Muscle of back (tissue), 11 donors: ENCODE measurements around the gene TTC38. TPM values are rescaled to one million over a fixed set of nuclear protein-coding genes. Genes with fewer than 3 reads are reported as not detected.

ENCODE experiments used
- DNase-seq, 3 donors: peaks; one replicate each; pipeline versions ENCODE4 v3.0.0 to v3.0.0-alpha.2; 2013
- polyA plus RNA-seq, 10 donors: library from polyadenylated mRNA; unstranded; fragments of 120-200 nt; gene quantifications; one replicate each; pipeline ENCODE4 v1.2.1, GENCODE V29; 2013; ENCODE audit not compliant: insufficient read length in 10 of 10

Gene TTC38
- polyA plus RNA-seq, 10 donors, result 14.5 to 22.8 (median 18.1) TPM

DNA sequence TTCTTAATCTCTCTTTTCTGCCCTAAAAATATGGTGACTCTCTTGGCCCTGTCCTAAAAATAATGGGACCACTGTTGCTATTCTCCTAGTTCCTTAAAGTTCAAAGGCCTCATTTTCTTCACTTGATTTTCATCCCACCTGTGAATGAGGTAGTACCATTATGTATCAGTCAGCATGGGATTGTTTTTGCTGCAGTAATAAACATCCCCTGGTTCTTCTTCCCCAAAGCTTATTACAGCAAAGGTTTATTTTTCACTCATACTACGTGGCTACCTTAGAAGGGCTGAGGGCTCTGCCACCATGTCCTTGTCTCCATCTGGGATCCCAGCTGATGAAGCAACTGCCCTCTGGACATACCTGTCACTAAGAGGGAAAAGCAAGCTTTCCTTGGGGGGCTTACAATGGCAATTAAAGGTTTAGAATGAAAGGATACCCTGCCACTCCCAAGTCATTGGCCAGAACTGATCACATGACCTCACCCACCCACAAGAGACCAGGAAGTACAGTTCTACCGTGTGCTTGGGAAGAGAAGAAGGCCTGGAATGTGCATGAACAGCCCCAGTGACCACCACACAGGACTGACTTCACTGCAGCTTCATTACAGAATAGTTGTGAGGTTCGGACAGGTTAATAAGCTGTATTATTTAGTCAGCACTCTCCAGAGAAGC is 7.8 kb downstream of the TTC38 start:
- DNase-seq, result no peak

GRCh38 chr22:46276563-46276962 is 8.8 kb downstream of the TTC38 start:
- no peak for DNase-seq

- DNase-seq, result no peak
These were observed 11.1 kb downstream of the TTC38 start for GRCh38 chr22:46278656-46279645.

- DNase-seq, result no peak
These were observed 12.4 kb downstream of the TTC38 start for GRCh38 chr22:46280063-46280817.

- DNase-seq, result no peak
These were observed 13.3 kb downstream of the TTC38 start for GRCh38 chr22:46280999-46281623.

- DNase-seq, result no peak
These were observed 14.3 kb downstream of the TTC38 start for GRCh38 chr22:46281866-46282678.

DNA sequence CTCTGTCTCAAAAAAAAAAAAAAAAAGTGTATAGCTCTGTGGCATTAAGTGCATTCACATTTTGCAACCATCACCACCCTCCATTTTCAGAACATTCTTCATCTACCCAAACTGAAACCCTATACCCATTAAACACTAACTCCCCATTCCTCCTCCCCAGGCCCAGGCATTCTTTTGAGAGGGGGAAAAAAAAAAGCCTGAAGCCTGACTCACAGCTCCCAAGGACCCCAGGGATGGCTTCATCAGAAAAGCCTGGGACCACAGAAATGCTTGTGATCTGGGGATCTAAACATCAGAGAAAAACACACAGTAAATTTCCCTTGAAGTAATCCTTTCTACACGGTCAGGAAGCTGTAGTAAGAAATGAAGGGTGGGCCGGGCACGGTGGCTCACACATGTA is 18.2 kb downstream of the TTC38 start:
- DNase-seq, result no peak

DNA sequence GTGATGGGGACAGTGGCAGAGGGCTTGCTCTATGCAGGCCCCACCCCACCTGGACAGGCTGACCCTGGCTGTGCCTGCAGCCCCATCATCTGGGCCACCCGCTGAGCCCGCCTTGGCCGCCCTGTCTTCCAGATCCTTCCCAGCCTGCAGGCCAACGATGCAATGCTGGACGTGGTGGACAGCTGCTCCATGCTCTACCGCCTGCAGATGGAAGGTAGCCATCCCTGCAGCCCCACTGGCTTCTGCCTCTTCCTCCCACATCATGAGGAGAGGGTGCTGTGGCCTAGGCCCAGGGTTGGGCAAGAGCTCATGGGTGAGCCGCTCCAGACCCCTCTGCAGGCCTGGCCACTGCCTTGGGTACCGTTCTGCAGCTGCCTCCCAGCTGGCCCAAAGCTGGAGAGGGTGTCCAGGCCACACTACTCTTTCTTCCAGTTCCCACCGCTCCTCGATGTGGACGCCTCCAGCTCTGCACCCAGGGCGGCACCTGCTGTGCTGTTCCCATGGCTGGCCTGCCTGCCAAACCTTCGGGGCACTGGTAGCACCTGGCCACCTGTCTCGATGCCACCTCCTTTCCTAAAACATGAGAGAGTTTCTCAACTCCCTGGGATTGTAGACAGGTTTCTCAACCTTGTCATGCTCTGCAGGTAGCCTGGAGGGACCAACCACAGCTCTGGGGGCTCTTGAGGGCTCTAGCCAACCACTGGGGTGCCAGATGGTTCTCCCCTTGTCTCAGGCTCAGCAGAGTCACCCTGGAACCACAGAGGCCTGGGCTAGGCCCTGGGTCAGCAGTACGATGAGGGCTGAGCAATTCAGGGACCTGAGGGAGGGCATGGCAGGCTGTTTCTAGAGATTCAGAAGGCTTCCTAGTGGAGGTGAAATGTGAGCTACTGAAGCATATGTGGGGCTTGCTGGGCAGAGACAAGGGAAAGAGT is 19.4 kb downstream of the TTC38 start:
- DNase-seq, result no peak

DNA sequence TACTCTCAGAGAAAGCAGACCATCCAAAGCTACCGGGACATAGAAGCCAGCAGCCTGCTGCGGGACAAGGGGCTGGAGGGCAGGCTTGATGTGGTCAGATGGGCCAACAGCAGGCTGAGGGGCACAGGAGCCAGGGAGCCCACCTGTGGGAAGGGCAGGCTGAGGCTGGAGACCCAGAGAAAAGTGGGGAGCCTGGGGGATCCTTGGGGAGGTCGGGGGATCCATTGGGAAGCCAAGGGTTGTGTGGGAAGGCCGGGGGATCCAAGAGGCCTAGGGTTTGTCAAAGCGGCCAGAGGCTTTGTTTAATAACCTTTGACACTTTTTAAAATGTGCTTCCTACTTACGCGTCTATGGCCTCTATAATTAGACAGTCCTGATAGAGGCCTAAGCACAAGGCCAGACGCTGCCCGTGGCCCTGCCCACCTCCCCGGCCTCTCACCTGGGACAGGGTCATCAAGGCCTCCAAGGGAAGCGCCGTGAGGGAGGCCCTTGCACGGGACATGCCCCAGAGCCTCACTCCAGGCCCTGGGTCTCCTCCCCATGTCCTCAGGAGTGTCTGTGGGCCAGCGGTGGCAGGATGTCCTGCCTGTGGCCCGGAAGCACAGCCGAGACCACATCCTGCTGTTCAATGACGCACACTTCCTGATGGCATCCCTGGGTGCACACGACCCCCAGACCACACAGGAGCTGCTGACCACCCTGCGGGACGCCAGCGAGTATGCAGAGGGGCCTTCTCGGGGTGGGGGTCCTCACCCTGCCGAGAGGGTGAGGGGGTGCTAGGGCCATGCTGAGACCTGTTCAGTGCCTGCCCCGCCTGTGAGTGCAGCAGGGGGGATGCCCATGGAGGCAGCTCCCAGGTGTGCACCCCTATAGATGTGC is 20.3 kb downstream of the TTC38 start:
- DNase-seq, result peak in 1 of 3 donors; percentile 52

DNA sequence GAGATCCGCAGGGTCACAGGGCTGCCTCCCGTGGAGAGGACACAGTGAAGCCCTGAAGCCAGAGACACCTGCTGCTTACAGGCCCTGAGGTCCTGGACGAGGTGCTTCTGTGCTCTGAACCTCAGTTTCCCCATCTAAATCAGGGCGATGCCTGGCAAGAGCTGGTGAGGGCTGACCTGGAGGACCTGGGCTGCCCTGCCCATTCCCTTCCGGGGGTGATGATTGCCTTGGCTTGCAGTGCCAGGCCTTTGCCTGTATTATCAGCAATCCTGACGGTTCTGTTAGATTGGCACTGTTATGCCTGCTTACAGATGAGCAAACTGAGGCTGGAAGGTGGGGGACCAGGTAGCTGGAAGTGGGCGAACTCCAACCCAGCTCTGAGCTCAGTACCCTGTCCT is 21.0 kb downstream of the TTC38 start:
- DNase-seq, result no peak

DNA sequence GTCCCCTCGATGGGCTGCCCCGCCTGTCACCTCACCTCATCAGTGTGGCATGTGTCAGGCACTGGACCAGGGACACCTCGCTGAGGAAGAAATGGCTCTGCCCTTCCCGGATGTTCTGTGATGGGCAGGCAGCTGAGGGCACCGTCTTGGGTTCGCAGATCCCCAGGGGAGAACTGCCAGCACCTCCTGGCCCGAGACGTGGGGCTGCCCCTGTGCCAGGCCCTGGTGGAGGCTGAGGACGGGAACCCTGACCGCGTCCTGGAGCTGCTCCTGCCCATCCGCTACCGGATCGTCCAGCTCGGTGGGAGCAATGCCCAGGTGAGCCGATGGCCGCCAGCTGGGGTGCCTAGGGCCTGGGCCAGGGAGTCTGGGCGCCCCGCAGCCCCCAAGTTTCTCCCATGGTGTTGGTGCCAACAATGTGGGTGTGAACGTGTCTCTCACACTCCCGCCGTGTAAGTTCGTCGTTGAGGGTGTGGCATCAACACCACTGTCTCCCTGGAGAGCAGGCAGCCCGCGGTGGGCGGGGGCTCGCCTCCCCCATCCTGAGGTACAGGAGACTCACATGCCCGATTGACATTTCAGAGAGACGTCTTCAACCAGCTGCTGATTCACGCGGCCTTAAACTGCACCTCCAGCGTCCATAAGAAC is 21.6 kb downstream of the TTC38 start:
- no peak for DNase-seq

- no peak for DNase-seq
These were observed 22.5 kb downstream of the TTC38 start for GRCh38 chr22:46290121-46290842.

- no peak for DNase-seq
These were observed 23.3 kb downstream of the TTC38 start for GRCh38 chr22:46290843-46291785.

DNA sequence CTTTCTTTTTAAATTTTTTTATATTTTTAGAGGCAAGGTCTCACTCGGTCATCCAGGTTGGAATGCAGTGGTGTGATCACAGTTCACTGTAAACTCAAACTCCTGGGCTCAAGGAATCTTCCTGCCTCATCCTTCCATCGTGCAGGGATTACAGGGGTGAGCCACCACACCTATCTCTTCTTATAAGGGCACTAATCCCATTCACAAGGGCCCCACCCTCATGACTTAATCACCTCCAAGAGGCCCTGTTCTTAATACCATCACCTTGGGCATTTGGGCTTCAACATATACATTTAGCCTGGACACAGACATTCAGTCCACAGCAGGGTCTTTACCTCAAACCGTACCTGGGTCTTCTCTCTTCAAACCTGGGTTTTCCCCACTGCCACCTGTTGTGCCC is 24.4 kb downstream of the TTC38 start:
- no peak for DNase-seq

DNA sequence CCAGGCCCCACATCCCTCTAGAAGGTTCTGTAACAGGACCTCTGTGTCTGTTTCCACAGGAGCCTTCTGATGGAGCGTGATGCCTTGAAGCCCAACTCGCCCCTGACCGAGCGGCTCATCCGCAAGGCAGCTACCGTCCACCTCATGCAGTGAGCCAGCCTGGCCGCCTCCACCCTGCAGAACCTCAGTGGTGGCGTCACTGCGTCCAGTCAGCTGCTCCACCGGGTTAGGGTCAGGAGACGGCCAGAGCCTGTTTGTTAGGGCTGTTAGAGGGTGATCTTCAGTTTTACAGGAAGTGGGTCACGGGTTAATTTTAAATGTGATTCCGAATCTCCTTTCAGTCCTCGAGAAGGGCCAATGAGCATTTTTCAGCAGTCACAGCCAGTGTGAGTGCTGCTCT is 24.9 kb downstream of the TTC38 start:
- no peak for DNase-seq

DNA sequence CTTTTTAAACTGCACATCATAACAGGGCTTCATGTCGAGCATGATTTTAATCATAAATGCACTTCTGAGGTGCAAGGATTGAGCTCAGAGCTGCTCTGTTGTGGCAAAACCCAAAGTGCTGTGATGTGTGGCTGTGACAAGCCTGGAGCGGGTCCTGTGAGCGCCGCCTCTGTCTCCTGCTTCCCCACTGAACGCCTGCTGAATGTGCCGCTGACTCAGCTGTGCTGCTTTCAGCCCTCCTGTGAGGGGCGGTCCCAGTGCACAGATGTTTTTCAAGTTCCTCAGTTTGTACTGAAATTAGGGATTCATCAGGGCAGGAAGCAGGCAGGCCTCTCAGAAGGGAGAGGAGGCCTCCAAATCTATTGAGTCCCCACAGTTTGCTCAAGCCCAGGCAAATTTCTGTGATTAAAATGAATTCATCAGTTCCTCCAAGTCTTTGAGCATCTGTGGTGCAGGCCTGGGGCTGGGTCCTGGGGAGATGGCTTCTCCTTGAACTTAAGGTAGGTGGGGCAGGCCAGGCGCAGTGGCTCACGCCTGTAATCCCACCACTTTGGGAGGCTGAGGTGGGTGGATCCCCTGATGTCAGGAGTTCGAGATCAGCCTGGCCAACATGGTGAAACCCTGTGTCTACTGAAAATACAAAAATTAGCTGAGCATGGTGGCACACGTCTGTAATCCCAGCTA is 25.9 kb downstream of the TTC38 start:
- peak; percentile 54 to 84 (median 55) for DNase-seq
